SK-N-SH treated with all-trans-retinoic acid at 6 μM for 48 hours (cell line): Measurements from ENCODE around the gene TMED1.

Source experiments
- ARNTL ChIP-seq: fragments of 450-650 bp; formaldehyde crosslinking; IDR thresholded peaks from 2 replicates; pipeline ENCODE4 v1.5.0; 2020; ENCODE audit warnings: low read depth, mild to moderate bottlenecking, moderate library complexity, borderline replicate concordance
- CSRNP3 ChIP-seq: fragments of 250-450 bp; sonication (Bioruptor Pico); IDR thresholded peaks from 2 replicates; pipeline ENCODE4 v1.5.1; 2021; ENCODE audit warnings: mild to moderate bottlenecking, moderate library complexity
- POU6F1 ChIP-seq: fragments of 250-450 bp; sonication (Bioruptor Pico); IDR thresholded peaks from 2 replicates; pipeline ENCODE4 v1.8.0; 2021; ENCODE audit warnings: low read depth, mild to moderate bottlenecking, moderate library complexity, borderline replicate concordance
- ZNF70 ChIP-seq: fragments of 450-650 bp; formaldehyde crosslinking; IDR thresholded peaks from 2 replicates; pipeline ENCODE4 v1.5.0; 2020; ENCODE audit warnings: mild to moderate bottlenecking, moderate library complexity

- TF ChIP-seq POU6F1 (CRISPR knock-in tag): no peak
- TF ChIP-seq CSRNP3 (CRISPR knock-in tag): no peak
- no peak for TF ChIP-seq ARNTL (CRISPR knock-in tag)
- TF ChIP-seq ZNF70 (CRISPR knock-in tag): no peak
These were observed 15.8 kb downstream of the TMED1 start for GRCh38 chr19:10820173-10820572.
